ENCODE data around the gene OTOP2. TPM values are rescaled to one million over a fixed set of nuclear protein-coding genes. Genes with fewer than 3 reads are reported as not detected.

The OTOP2 gene
- total and polyA plus RNA-seq, 2 of the 8 experiments (the other 6 are each of a cell fraction or from before 2014, with no cell fraction given) = 0.23 TPM; not detected in 1

DNA sequence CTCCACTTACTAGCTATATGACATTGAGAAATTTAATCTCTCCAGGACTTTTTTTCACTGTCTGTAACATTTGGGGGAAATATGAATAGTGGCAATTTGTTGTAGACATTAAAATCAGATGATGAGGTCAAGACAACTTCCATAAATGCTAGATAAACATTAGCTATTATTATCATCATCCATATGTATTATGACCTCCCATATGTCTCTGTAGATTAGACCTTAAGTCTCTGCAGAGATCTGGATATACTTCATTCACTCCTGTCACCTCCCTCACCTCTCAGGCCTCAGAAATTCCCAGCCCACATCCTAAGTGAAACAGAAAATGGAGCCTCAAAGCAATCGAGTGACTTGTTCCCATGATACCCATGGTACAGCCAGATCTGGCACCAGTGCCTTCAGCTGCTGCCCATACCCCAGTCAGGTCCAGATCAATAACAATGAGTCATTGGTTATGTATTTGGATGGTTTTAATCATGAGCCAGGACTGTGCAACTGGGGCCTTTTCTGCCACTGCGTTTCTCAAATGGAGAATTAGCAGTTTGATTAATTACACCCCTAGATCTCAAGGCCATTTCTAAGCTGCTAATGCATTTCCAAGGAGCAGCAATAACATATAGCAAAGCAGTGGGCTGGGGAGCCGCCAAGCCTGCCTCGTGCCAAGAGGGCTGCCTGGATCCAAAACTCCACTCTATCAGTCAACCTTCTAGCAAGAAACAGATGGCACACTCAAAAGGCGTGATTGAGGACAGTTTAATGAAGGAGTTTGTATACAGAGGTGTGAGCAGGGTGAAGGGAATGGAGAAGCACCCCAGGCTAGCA, 48.7 kb upstream of the OTOP2 start (continued):
- TF ChIP-seq, protein P1, sequence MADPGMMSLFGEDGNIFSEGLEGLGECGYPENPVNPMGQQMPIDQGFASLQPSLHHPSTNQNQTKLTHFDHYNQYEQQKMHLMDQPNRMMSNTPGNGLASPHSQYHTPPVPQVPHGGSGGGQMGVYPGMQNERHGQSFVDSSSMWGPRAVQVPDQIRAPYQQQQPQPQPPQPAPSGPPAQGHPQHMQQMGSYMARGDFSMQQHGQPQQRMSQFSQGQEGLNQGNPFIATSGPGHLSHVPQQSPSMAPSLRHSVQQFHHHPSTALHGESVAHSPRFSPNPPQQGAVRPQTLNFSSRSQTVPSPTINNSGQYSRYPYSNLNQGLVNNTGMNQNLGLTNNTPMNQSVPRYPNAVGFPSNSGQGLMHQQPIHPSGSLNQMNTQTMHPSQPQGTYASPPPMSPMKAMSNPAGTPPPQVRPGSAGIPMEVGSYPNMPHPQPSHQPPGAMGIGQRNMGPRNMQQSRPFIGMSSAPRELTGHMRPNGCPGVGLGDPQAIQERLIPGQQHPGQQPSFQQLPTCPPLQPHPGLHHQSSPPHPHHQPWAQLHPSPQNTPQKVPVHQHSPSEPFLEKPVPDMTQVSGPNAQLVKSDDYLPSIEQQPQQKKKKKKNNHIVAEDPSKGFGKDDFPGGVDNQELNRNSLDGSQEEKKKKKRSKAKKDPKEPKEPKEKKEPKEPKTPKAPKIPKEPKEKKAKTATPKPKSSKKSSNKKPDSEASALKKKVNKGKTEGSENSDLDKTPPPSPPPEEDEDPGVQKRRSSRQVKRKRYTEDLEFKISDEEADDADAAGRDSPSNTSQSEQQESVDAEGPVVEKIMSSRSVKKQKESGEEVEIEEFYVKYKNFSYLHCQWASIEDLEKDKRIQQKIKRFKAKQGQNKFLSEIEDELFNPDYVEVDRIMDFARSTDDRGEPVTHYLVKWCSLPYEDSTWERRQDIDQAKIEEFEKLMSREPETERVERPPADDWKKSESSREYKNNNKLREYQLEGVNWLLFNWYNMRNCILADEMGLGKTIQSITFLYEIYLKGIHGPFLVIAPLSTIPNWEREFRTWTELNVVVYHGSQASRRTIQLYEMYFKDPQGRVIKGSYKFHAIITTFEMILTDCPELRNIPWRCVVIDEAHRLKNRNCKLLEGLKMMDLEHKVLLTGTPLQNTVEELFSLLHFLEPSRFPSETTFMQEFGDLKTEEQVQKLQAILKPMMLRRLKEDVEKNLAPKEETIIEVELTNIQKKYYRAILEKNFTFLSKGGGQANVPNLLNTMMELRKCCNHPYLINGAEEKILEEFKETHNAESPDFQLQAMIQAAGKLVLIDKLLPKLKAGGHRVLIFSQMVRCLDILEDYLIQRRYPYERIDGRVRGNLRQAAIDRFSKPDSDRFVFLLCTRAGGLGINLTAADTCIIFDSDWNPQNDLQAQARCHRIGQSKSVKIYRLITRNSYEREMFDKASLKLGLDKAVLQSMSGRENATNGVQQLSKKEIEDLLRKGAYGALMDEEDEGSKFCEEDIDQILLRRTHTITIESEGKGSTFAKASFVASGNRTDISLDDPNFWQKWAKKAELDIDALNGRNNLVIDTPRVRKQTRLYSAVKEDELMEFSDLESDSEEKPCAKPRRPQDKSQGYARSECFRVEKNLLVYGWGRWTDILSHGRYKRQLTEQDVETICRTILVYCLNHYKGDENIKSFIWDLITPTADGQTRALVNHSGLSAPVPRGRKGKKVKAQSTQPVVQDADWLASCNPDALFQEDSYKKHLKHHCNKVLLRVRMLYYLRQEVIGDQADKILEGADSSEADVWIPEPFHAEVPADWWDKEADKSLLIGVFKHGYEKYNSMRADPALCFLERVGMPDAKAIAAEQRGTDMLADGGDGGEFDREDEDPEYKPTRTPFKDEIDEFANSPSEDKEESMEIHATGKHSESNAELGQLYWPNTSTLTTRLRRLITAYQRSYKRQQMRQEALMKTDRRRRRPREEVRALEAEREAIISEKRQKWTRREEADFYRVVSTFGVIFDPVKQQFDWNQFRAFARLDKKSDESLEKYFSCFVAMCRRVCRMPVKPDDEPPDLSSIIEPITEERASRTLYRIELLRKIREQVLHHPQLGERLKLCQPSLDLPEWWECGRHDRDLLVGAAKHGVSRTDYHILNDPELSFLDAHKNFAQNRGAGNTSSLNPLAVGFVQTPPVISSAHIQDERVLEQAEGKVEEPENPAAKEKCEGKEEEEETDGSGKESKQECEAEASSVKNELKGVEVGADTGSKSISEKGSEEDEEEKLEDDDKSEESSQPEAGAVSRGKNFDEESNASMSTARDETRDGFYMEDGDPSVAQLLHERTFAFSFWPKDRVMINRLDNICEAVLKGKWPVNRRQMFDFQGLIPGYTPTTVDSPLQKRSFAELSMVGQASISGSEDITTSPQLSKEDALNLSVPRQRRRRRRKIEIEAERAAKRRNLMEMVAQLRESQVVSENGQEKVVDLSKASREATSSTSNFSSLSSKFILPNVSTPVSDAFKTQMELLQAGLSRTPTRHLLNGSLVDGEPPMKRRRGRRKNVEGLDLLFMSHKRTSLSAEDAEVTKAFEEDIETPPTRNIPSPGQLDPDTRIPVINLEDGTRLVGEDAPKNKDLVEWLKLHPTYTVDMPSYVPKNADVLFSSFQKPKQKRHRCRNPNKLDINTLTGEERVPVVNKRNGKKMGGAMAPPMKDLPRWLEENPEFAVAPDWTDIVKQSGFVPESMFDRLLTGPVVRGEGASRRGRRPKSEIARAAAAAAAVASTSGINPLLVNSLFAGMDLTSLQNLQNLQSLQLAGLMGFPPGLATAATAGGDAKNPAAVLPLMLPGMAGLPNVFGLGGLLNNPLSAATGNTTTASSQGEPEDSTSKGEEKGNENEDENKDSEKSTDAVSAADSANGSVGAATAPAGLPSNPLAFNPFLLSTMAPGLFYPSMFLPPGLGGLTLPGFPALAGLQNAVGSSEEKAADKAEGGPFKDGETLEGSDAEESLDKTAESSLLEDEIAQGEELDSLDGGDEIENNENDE (IDR thresholded peaks at IDR 0.05; ENCODE audit: insufficient replicate concordance, low read length) = no peak
- no peak for TF ChIP-seq EP300 (IDR thresholded peaks at IDR 0.05; ENCODE audit: borderline replicate concordance in 1 of 2, low read depth in 2 of 2, low read length in 2 of 2)
- TF ChIP-seq CBX8 (IDR thresholded peaks at IDR 0.05; ENCODE audit: borderline replicate concordance, low read depth, low read length) = no peak
- TF ChIP-seq CBX5 (IDR thresholded peaks at IDR 0.05; ENCODE audit: low read depth, low read length) = no peak
- TF ChIP-seq POLR2AphosphoS5 (IDR thresholded peaks at IDR 0.05; ENCODE audit: low read depth, low read length) = no peak
